Measurements from ENCODE around the gene SPTB.
A peak's percentile ranks its signal among the peaks of the same experiment; 100 is the strongest.

Gene SPTB

DNA sequence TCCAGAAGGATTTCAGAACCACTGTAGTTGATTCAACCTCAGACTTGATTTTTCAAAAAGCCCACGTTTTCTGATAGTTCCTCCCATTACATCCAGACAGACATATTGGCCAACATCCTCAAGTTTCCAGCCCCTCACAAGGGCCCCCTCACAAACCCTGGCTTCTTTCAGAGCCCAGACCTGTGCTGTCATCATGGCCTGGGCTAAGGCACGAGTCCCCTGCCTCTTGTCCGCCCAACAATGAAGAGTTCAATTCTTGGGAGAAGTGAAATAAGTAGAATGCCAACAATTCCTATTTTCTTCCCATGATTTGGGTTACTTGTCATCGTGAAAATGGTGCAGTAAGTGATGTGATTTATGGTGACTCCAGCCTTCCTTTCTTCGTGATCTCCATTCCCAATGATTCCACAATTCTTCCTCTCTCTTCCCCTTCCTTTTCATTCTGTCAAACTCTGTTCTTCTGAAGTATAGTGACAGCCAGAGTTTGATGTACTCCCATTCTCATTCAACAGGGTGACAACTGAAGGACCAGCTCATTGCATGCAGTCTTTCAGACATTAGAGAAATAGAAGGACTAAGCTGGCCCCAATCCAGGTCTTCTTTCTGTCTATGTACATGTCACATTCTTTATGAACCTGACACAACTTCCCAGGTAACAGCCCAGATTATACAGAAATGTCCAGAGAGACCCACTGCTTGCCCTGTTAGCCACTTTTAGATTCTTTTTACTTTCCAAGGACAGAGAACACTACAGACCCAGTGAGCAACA is 29.2 kb downstream of the SPTB start:
- peaks cover 7% of the 10 kb centered on the region for H3K4me1 ChIP-seq (ENCODE audit: control insufficient read depth, insufficient read depth, low read length)
- H3K27me3 ChIP-seq (ENCODE audit: control insufficient read depth, insufficient read depth, low read length, poor library complexity, severe bottlenecking): peaks cover 3% of the 10 kb centered on the region
- WGBS, 2 experiments: 90 to 92% methylated on average over 5 of the region's 5 CpGs
- H3K27ac ChIP-seq (ENCODE audit: insufficient read depth, low read depth, low read length, poor library complexity, severe bottlenecking): no peak overlapping the region
- H3K9me3 ChIP-seq (ENCODE audit: control insufficient read depth, low read length): no peaks in the 10 kb centered on the region
- no peaks in the 10 kb centered on the region for H3K36me3 ChIP-seq (ENCODE audit: control insufficient read depth, insufficient read depth, low read length)
- H3K4me3 ChIP-seq (ENCODE audit: insufficient read depth, low read depth, low read length): no peak overlapping the region

DNA sequence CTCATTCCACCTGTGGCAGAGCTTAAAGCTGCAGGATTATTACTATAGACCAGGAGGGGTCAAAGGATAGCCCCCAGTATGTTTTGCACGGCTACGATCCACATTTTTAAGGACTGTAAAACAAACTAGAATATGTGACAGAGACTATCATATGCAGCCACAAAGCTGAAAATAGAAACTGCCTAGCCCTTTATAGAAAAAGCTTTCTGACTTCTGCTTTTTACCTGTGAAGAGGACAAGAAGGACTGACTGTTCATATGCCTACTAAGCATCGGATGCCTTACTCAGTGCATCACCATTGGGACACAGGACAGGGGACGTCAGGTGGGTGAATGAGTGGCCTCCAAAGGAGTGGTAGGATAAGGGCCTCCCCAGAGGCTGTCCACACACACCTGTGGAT is 29.8 kb downstream of the SPTB start:
- 95 to 98% methylated on average over 4 of the region's 4 CpGs for WGBS, 2 experiments
- Histone ChIP-seq H3K27ac (ENCODE audit: insufficient read depth, low read depth, low read length, poor library complexity, severe bottlenecking) (no peak overlapping the region), H3K36me3 (ENCODE audit: control insufficient read depth, insufficient read depth, low read length) (no peaks in the 10 kb centered on the region), H3K9me3 (ENCODE audit: control insufficient read depth, low read length) (no peaks in the 10 kb centered on the region), H3K4me1 (ENCODE audit: control insufficient read depth, insufficient read depth, low read length) (peaks cover 13% of the 10 kb centered on the region), H3K4me3 (ENCODE audit: insufficient read depth, low read depth, low read length) (no peak overlapping the region), H3K27me3 (ENCODE audit: control insufficient read depth, insufficient read depth, low read length, poor library complexity, severe bottlenecking) (peaks cover 3% of the 10 kb centered on the region)

DNA sequence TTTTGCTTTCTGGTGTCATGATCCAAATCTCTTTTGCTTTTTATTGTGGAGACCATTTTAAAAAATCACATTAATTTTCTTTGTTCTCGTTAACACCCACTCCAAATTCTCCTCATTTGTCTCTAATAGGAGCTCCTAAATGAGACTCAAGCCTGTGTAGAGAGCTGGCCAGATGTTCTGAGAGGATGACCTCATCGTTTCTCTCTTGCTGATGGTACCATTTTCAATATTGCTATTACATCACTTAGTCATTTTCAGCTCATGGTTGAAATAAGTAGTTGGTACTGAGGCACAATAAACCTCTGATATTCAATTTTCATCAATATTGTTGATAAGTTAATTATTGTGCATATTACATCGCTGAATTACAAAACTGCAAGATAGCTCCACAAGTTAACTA is 31.5 kb downstream of the SPTB start:
- no peak overlapping the region for H3K4me3 ChIP-seq (ENCODE audit: insufficient read depth, low read depth, low read length)
- peaks cover 3% of the 10 kb centered on the region for H3K27me3 ChIP-seq (ENCODE audit: control insufficient read depth, insufficient read depth, low read length, poor library complexity, severe bottlenecking)
- H3K36me3 ChIP-seq (ENCODE audit: control insufficient read depth, insufficient read depth, low read length): no peaks in the 10 kb centered on the region
- H3K4me1 ChIP-seq (ENCODE audit: control insufficient read depth, insufficient read depth, low read length): peaks cover 19% of the 10 kb centered on the region
- 88 to 93% methylated on average over 2 to 3 of the region's 3 CpGs for WGBS, 2 experiments
- no peaks in the 10 kb centered on the region for H3K9me3 ChIP-seq (ENCODE audit: control insufficient read depth, low read length)
- no peak overlapping the region for H3K27ac ChIP-seq (ENCODE audit: insufficient read depth, low read depth, low read length, poor library complexity, severe bottlenecking)

DNA sequence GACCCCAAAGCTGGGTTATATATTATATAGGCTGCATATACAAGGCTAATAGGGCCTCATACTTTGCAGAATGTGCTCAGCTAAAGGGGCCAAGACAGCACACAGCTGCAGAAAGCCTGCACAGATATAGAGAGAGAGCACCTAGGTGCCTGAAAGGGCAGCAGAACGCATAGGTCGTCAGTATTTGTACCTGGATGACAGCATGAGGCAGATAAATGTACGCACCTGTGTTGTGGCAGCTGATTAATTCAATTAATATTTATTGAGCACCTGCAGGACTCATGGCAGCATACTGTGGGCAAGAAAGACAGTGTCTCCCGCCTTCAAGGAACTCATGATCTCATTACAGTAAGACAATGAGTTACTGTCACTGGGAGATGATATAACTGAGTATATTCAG is 33.4 kb downstream of the SPTB start:
- Histone ChIP-seq H3K4me3 (ENCODE audit: insufficient read depth, low read depth, low read length) (no peak overlapping the region), H3K36me3 (ENCODE audit: control insufficient read depth, insufficient read depth, low read length) (no peaks in the 10 kb centered on the region), H3K9me3 (ENCODE audit: control insufficient read depth, low read length) (no peaks in the 10 kb centered on the region), H3K27me3 (ENCODE audit: control insufficient read depth, insufficient read depth, low read length, poor library complexity, severe bottlenecking) (peaks cover 3% of the 10 kb centered on the region), H3K4me1 (ENCODE audit: control insufficient read depth, insufficient read depth, low read length) (peaks cover 19% of the 10 kb centered on the region), H3K27ac (ENCODE audit: insufficient read depth, low read depth, low read length, poor library complexity, severe bottlenecking) (peak overlapping the region; percentile 56)
- WGBS, 2 experiments: 92% methylated on average over 4 of the region's 4 CpGs

DNA sequence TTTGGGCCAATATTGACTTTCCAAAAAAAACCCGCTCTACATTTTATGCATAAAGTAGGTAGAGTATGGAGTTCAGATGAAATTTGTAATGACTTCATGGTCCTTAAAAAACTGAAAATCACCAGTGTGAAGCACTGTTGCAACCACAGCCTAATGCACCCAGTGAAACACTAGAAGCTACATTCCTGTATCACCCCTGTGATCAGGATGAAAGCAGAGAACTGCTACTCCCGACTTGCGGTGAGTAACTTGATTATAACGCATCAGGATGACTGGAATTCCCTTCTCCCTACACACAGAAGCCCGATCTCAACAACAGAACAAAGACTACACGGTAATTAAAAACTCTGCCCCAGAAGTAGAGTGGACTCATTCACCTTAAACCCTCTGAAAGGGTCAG is 33.8 kb downstream of the SPTB start:
- no peaks in the 10 kb centered on the region for H3K9me3 ChIP-seq (ENCODE audit: control insufficient read depth, low read length)
- no peaks in the 10 kb centered on the region for H3K36me3 ChIP-seq (ENCODE audit: control insufficient read depth, insufficient read depth, low read length)
- no peak overlapping the region for H3K4me3 ChIP-seq (ENCODE audit: insufficient read depth, low read depth, low read length)
- H3K4me1 ChIP-seq (ENCODE audit: control insufficient read depth, insufficient read depth, low read length): peaks cover 19% of the 10 kb centered on the region
- 42 to 47% methylated on average over 6 of the region's 6 CpGs for WGBS, 2 experiments
- H3K27me3 ChIP-seq (ENCODE audit: control insufficient read depth, insufficient read depth, low read length, poor library complexity, severe bottlenecking): peaks cover 2% of the 10 kb centered on the region
- H3K27ac ChIP-seq (ENCODE audit: insufficient read depth, low read depth, low read length, poor library complexity, severe bottlenecking): peak overlapping the region; percentile 56

DNA sequence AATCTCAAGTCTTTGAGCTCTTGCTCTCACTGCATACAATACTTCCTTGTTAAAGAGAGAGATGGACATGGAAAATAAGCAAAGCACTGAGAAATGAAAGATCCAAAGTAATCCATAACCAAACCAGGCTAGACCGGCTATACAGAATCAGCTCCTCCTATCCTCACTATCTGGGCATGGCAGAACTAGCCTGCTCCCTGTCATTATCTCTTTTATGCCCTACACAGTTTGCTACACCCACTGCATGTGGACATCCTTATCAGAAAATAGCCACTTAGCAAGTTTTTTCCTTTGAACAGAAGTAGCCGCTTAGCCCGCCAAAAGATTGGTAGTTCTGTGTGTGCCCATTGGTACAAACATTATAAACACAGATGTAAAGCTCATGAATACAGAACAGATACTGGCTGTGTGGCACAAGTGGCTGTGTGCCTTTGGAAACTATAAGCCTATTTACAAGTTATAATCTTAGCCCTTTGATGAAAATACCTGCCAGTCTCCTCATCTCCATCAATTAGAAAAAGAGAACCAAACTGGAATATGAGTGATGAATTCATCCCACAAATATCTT is 34.7 kb downstream of the SPTB start:
- H3K9me3 ChIP-seq (ENCODE audit: control insufficient read depth, low read length): no peaks in the 10 kb centered on the region
- peaks cover 19% of the 10 kb centered on the region for H3K4me1 ChIP-seq (ENCODE audit: control insufficient read depth, insufficient read depth, low read length)
- H3K36me3 ChIP-seq (ENCODE audit: control insufficient read depth, insufficient read depth, low read length): no peaks in the 10 kb centered on the region
- no peak overlapping the region for H3K27ac ChIP-seq (ENCODE audit: insufficient read depth, low read depth, low read length, poor library complexity, severe bottlenecking)
- H3K4me3 ChIP-seq (ENCODE audit: insufficient read depth, low read depth, low read length): no peak overlapping the region
- WGBS, 2 experiments: 90 to 92% methylated on average over 3 of the region's 3 CpGs
- no peaks in the 10 kb centered on the region for H3K27me3 ChIP-seq (ENCODE audit: control insufficient read depth, insufficient read depth, low read length, poor library complexity, severe bottlenecking)

DNA sequence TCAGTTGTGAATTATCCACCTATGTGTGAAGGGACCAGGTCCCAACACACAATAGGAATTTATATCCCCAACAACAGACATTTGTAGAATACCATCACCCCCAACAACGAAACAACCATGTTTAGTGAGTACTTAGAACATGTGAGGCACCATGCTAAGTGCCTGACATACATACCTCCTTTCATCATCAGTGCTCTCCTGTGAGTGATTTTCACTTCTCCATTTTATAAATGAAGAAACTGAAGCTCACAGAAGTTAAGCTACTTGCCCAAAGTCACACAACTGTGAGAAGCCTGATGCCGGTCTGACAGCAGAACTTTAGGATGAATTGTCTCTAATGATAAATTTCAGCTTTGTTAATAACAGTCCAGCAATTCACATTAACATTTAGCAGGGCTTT is 35.4 kb downstream of the SPTB start:
- Histone ChIP-seq H3K27ac (ENCODE audit: insufficient read depth, low read depth, low read length, poor library complexity, severe bottlenecking) (no peak overlapping the region), H3K4me1 (ENCODE audit: control insufficient read depth, insufficient read depth, low read length) (peaks cover 19% of the 10 kb centered on the region), H3K36me3 (ENCODE audit: control insufficient read depth, insufficient read depth, low read length) (no peaks in the 10 kb centered on the region), H3K4me3 (ENCODE audit: insufficient read depth, low read depth, low read length) (no peak overlapping the region), H3K9me3 (ENCODE audit: control insufficient read depth, low read length) (no peaks in the 10 kb centered on the region), H3K27me3 (ENCODE audit: control insufficient read depth, insufficient read depth, low read length, poor library complexity, severe bottlenecking) (no peaks in the 10 kb centered on the region)
- 93 to 96% methylated on average over 2 of the region's 2 CpGs for WGBS, 2 experiments

DNA sequence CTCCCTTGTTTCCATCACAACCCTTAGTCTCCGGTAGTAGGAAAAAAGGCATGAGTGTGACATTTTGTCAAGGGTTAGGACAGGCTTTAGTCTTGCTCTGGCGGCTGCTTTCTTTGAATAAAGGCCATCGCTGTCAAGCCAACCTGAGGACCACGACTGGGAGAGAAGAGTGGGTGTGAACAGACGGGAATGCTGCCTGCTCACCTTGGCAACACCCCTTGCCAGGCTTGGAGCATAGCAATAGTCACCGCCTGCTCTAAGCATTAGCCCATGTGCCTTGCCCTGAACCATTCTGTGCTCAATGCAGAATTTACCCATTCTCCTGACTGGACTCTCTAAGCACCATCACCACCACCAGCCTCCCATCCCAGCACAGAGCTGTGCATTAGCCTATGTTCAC is 36.2 kb downstream of the SPTB start:
- Histone ChIP-seq H3K27me3 (ENCODE audit: control insufficient read depth, insufficient read depth, low read length, poor library complexity, severe bottlenecking) (no peaks in the 10 kb centered on the region), H3K4me1 (ENCODE audit: control insufficient read depth, insufficient read depth, low read length) (peaks cover 19% of the 10 kb centered on the region), H3K9me3 (ENCODE audit: control insufficient read depth, low read length) (no peaks in the 10 kb centered on the region), H3K4me3 (ENCODE audit: insufficient read depth, low read depth, low read length) (no peak overlapping the region), H3K36me3 (ENCODE audit: control insufficient read depth, insufficient read depth, low read length) (no peaks in the 10 kb centered on the region), H3K27ac (ENCODE audit: insufficient read depth, low read depth, low read length, poor library complexity, severe bottlenecking) (no peak overlapping the region)
- 73 to 80% methylated on average over 6 of the region's 6 CpGs for WGBS, 2 experiments

DNA sequence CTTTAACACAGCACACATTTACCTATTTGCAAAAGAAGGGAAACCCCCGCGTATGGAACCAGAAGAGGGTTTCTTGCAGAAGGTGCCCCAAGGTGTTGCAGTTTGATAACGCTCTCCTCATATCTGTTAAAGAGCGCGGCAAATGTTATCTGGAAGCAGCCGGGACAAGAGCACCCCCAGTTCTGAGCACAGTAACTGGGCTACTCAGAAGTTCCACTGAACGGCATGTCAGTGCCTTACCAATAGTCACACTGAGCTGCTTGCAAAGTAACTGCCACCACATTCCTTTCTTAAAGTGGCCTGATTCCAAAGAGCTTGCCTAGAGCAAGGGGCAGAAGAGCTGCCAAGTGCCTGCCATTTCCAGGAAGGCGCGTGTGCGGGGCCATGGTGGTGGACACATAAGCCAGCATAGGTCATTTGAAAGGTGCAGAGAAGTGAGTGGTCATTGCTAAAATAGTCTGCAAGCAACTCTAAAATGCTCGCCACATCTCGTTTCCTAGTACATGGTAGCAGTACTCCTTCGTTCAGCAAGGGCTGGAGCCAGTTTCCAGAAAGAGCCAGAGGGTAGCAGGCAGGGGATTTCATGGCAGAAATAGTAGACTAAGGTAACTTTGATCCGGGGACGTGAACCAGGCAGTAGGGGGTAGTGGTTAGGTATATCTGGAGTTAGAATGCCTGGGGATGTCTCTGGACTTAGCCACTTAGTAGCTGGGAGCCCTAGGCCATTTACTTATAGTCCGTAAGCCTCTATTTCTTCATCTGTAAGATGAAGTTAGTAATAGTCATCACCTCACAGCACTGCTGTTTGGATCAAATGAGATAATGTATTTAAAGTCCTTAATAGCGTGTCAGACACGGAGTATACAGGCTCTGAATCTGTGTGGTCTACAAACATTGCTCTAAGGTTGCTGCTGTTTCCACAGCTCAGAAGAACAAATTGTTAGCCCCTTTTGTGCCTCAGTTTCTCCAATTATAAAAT is 37.6 kb downstream of the SPTB start:
- 82 to 85% methylated on average over 18 of the region's 18 CpGs for WGBS, 2 experiments
- H3K4me1 ChIP-seq (ENCODE audit: control insufficient read depth, insufficient read depth, low read length): peaks cover 19% of the 10 kb centered on the region
- no peaks in the 10 kb centered on the region for H3K27me3 ChIP-seq (ENCODE audit: control insufficient read depth, insufficient read depth, low read length, poor library complexity, severe bottlenecking)
- H3K36me3 ChIP-seq (ENCODE audit: control insufficient read depth, insufficient read depth, low read length): no peaks in the 10 kb centered on the region
- no peak overlapping the region for H3K4me3 ChIP-seq (ENCODE audit: insufficient read depth, low read depth, low read length)
- H3K9me3 ChIP-seq (ENCODE audit: control insufficient read depth, low read length): no peaks in the 10 kb centered on the region
- no peak overlapping the region for H3K27ac ChIP-seq (ENCODE audit: insufficient read depth, low read depth, low read length, poor library complexity, severe bottlenecking)

DNA sequence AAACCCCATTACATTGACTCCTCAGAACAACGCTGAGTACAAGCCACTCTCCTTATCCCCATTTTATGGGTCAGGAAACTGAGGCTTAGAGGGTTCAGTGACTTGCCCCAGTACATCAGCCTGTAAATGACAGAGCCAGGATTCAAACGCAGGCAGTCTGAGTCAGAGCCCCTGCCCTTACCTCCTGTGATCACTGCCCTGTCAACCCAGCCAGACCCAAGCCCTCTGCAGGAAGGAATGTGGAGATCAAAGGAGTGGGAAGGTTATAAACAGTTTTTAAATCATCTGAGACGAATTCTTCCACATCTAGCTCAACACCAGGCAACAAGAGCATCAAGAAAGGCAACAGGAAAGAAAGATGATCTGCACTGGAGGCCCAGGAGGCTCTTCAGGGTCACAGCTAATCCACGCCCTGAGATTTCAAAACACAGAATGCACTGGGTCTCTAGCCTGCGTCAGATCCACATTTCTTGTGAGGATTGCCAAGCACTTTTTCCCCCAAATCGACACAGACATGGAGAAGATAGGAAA is 38.5 kb downstream of the SPTB start:
- Histone ChIP-seq H3K27me3 (ENCODE audit: control insufficient read depth, insufficient read depth, low read length, poor library complexity, severe bottlenecking) (no peaks in the 10 kb centered on the region), H3K9me3 (ENCODE audit: control insufficient read depth, low read length) (no peaks in the 10 kb centered on the region), H3K4me3 (ENCODE audit: insufficient read depth, low read depth, low read length) (no peak overlapping the region), H3K4me1 (ENCODE audit: control insufficient read depth, insufficient read depth, low read length) (peaks cover 15% of the 10 kb centered on the region), H3K27ac (ENCODE audit: insufficient read depth, low read depth, low read length, poor library complexity, severe bottlenecking) (no peak overlapping the region), H3K36me3 (ENCODE audit: control insufficient read depth, insufficient read depth, low read length) (no peaks in the 10 kb centered on the region)
- WGBS, 2 experiments: 63 to 67% methylated on average over 6 of the region's 6 CpGs

Measured in ectodermal cell (in vitro differentiated cells).